Neural progenitor cell (in vitro differentiated cells): ENCODE data around the gene PLA2G4A.

Experiments used
- CTCF ChIP-seq: fragments of 200-600 bp; sonication (generic); IDR thresholded peaks from 2 replicates; pipeline ENCODE4 v1.5.1; 2017; ENCODE audit warnings: antibody characterized with exemption, mild to moderate bottlenecking
- EZH2 ChIP-seq: fragments of 200-600 bp; sonication (generic); IDR thresholded peaks from 2 replicates; pipeline ENCODE4 v1.6.1; 2017; ENCODE audit warnings: antibody characterized with exemption, mild to moderate bottlenecking, moderate library complexity
- EZH2phosphoT487 ChIP-seq: fragments of 200-600 bp; sonication (generic); IDR thresholded peaks from 2 replicates; pipeline ENCODE4 v1.6.1; 2017; ENCODE audit warnings: antibody characterized with exemption

- no peak for TF ChIP-seq CTCF
- no peak for TF ChIP-seq EZH2phosphoT487
- TF ChIP-seq EZH2: no peak
Measured at GRCh38 chr1:186994897-186995296, 166.1 kb downstream of the PLA2G4A start.
